Measurements from ENCODE around the gene BCR. TPM values are rescaled to one million over a fixed set of nuclear protein-coding genes. Genes with fewer than 3 reads are reported as not detected.

Gene BCR
- total RNA-seq, 2 experiments from 2014 or later, result 60.0 to 64.8 TPM

GRCh38 chr22:23361676-23362075 lies 181.4 kb downstream of the BCR start:
- H3K36me3 Mint-ChIP-seq (ENCODE audit: low read depth), result no peaks in the 10 kb centered on the region
- DNase-seq, result no peak
- no peaks in the 10 kb centered on the region for H3K4me1 Mint-ChIP-seq (ENCODE audit: low read depth)
- intact Hi-C loops (cut with DNase I, micrococcal nuclease), result no loop called here
- H3K4me3 Mint-ChIP-seq, result no peak overlapping the region
- CTCF ChIA-PET, result no interaction called here
- Histone ChIP-seq H3K27ac (ENCODE audit: low read depth in 1 of 2, low read length in 2 of 2) (no peak overlapping the region), H3K4me3 (ENCODE audit: low read length) (no peak overlapping the region), H3K27me3 (ENCODE audit: control insufficient read depth in 1 of 2, insufficient read depth in 2 of 2, low read length in 2 of 2) (no peaks in the 10 kb centered on the region), H3K4me1 (ENCODE audit: insufficient read depth, low read length) (no peaks in the 10 kb centered on the region), H3K9me3 (ENCODE audit: control insufficient read depth in 1 of 2, insufficient read depth in 1 of 2, low read length in 2 of 2) (no peaks in the 10 kb centered on the region), H3K36me3 (ENCODE audit: insufficient read depth, low read length) (no peaks in the 10 kb centered on the region)
- ATAC-seq (ENCODE audit: poor library complexity), result no peak
- POLR2A ChIA-PET, result no interaction called here
- H3K27me3 Mint-ChIP-seq, result peaks cover 18% of the 10 kb centered on the region
- no peak overlapping the region for H3K27ac Mint-ChIP-seq
- H3K9me3 Mint-ChIP-seq, result no peaks in the 10 kb centered on the region
- TF ChIP-seq CTCF (IDR thresholded peaks at IDR 0.05), result no peak

DNA sequence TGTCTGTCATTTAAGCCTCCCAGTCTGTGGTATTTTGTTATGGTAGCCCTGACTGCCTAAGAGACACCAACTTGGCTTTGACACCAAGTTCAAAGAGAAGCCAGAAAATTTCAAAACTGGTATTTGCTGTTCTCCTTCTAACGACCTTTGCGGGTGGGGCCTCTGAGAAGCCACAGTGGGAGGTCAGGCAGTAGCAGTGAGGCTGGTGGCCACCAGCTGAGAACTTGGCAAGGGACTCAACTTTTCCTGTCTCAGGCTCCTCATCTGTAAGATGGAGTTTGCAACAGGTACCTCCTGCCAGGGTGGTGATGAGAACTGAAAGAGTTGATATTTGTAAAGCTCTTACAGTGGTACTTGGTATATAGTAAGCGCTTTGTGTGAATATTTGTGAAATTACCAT lies 183.4 kb downstream of the BCR start:
- Mint-ChIP-seq H3K9me3 (no peaks in the 10 kb centered on the region), H3K4me3 (no peak overlapping the region), H3K36me3 (ENCODE audit: low read depth) (no peaks in the 10 kb centered on the region), H3K4me1 (ENCODE audit: low read depth) (no peaks in the 10 kb centered on the region), H3K27ac (no peak overlapping the region), H3K27me3 (peaks cover 33% of the 10 kb centered on the region)
- no peak for TF ChIP-seq CTCF (IDR thresholded peaks at IDR 0.05)
- ChIA-PET POLR2A (no interaction called here), CTCF (no interaction called here)
- no peak for ATAC-seq (ENCODE audit: poor library complexity)
- Histone ChIP-seq H3K4me3 (ENCODE audit: low read length) (no peak overlapping the region), H3K27me3 (ENCODE audit: control insufficient read depth in 1 of 2, insufficient read depth in 2 of 2, low read length in 2 of 2) (peaks cover 0 to 8% of the 10 kb centered on the region in 2 experiments), H3K27ac (ENCODE audit: low read depth in 1 of 2, low read length in 2 of 2) (no peak overlapping the region), H3K4me1 (ENCODE audit: insufficient read depth, low read length) (no peaks in the 10 kb centered on the region), H3K9me3 (ENCODE audit: control insufficient read depth in 1 of 2, insufficient read depth in 1 of 2, low read length in 2 of 2) (no peaks in the 10 kb centered on the region), H3K36me3 (ENCODE audit: insufficient read depth, low read length) (no peaks in the 10 kb centered on the region)
- intact Hi-C loops (cut with DNase I, micrococcal nuclease), result no loop called here
- DNase-seq, result no peak

GRCh38 chr22:23364389-23364788 lies 184.1 kb downstream of the BCR start:
- no peak for DNase-seq
- ChIA-PET CTCF (no interaction called here), POLR2A (no interaction called here)
- Mint-ChIP-seq H3K4me1 (ENCODE audit: low read depth) (no peaks in the 10 kb centered on the region), H3K27ac (no peak overlapping the region), H3K9me3 (no peaks in the 10 kb centered on the region), H3K27me3 (peaks cover 40% of the 10 kb centered on the region), H3K36me3 (ENCODE audit: low read depth) (no peaks in the 10 kb centered on the region), H3K4me3 (no peak overlapping the region)
- ATAC-seq (ENCODE audit: poor library complexity), result no peak
- no peak overlapping the region for H3K4me3 ChIP-seq (ENCODE audit: low read length)
- H3K36me3 ChIP-seq (ENCODE audit: insufficient read depth, low read length), result no peaks in the 10 kb centered on the region
- H3K4me1 ChIP-seq (ENCODE audit: insufficient read depth, low read length), result no peaks in the 10 kb centered on the region
- intact Hi-C loops (cut with DNase I, micrococcal nuclease), result no loop called here
- no peaks in the 10 kb centered on the region for H3K9me3 ChIP-seq (ENCODE audit: control insufficient read depth in 1 of 2, insufficient read depth in 1 of 2, low read length in 2 of 2)
- TF ChIP-seq CTCF (IDR thresholded peaks at IDR 0.05), result no peak
- no peak overlapping the region for H3K27ac ChIP-seq (ENCODE audit: low read depth in 1 of 2, low read length in 2 of 2)
- peaks cover 0 to 8% of the 10 kb centered on the region in 2 experiments for H3K27me3 ChIP-seq (ENCODE audit: control insufficient read depth in 1 of 2, insufficient read depth in 2 of 2, low read length in 2 of 2)
